Loucy (cell line): Measurements from ENCODE around the gene SSNA1.

Source experiments
- H2AFZ ChIP-seq: fragments of 200-600 bp; sonication (generic); 2 replicates; pipeline ENCODE4 v1.6.0; 2016; ENCODE audit warnings: antibody characterized with exemption, mild to moderate bottlenecking, low read length, moderate library complexity
- H3F3A ChIP-seq: fragments of 200-600 bp; 2 replicates; pipeline ENCODE4 v1.6.0; 2016; ENCODE audit warnings: antibody characterized with exemption, low read depth, mild to moderate bottlenecking
- H3K27me3 ChIP-seq: fragments of 200-600 bp; sonication (generic); 2 replicates; pipeline ENCODE4 v1.6.1; 2014; ENCODE audit warnings: low read length, mild to moderate bottlenecking; ENCODE audit not compliant: insufficient read depth, poor library complexity, severe bottlenecking
- H3K36me3 ChIP-seq: fragments of 200-600 bp; sonication (generic); 2 replicates; pipeline ENCODE4 v1.6.1; 2016; ENCODE audit warnings: low read length; ENCODE audit not compliant: insufficient read depth
- H3K4me1 ChIP-seq: fragments of 200-600 bp; sonication (generic); 2 replicates; pipeline ENCODE4 v1.5.1; 2014; ENCODE audit warnings: low read length, mild to moderate bottlenecking; ENCODE audit not compliant: insufficient read depth, poor library complexity, severe bottlenecking
- H3K4me2 ChIP-seq: fragments of 200-600 bp; sonication (generic); 2 replicates; pipeline ENCODE4 v1.6.0; 2014; ENCODE audit warnings: antibody characterized with exemption, low read length, low read depth, mild to moderate bottlenecking; ENCODE audit not compliant: poor library complexity, severe bottlenecking
- H3K4me3 ChIP-seq: fragments of 200-600 bp; sonication (generic); 2 replicates; pipeline ENCODE4 v1.5.1; 2014; ENCODE audit warnings: low read length, mild to moderate bottlenecking, mixed read lengths; ENCODE audit not compliant: poor library complexity, severe bottlenecking
- H3K79me2 ChIP-seq: fragments of 200-600 bp; sonication (generic); 2 replicates; pipeline ENCODE4 v1.6.1; 2014; ENCODE audit warnings: low read length; ENCODE audit not compliant: insufficient read depth
- H3K9ac ChIP-seq: fragments of 200-600 bp; sonication (generic); 2 replicates; pipeline ENCODE4 v1.6.0; 2014; ENCODE audit warnings: mild to moderate bottlenecking, low read depth, low read length, moderate library complexity; ENCODE audit not compliant: poor library complexity, severe bottlenecking
- H3K9me2 ChIP-seq: fragments of 200-600 bp; sonication (generic); replicated peaks from 2 replicates; pipeline ENCODE4 v1.6.1; 2016; ENCODE audit warnings: low read depth, low read length, mixed read lengths
- H3K9me3 ChIP-seq: fragments of 200-600 bp; sonication (generic); 2 replicates; pipeline ENCODE4 v1.6.1; 2014; ENCODE audit warnings: mild to moderate bottlenecking, antibody characterized with exemption, low read length, low read depth; ENCODE audit not compliant: insufficient read depth
- H4K20me1 ChIP-seq: fragments of 200-600 bp; sonication (generic); 2 replicates; pipeline ENCODE4 v1.6.0; 2014; ENCODE audit warnings: antibody characterized with exemption, low read length, mild to moderate bottlenecking; ENCODE audit not compliant: insufficient read depth, poor library complexity, severe bottlenecking
- CTCF ChIP-seq: fragments of 200-600 bp; sonication (generic); conservative IDR thresholded peaks from 2 replicates; pipeline ENCODE4 v1.5.1; 2014; ENCODE audit warnings: mild to moderate bottlenecking, antibody characterized with exemption, low read length
- EZH2phosphoT487 ChIP-seq: fragments of 200-600 bp; IDR thresholded peaks from 2 replicates; pipeline ENCODE4 v1.6.1; 2018; ENCODE audit warnings: antibody characterized with exemption, mild to moderate bottlenecking, moderate library complexity, borderline replicate concordance

The SSNA1 gene

GRCh38 chr9:137216188-137216965 is 27.9 kb downstream of the SSNA1 start:
- no peak overlapping the region for H3K4me2 ChIP-seq
- TF ChIP-seq CTCF (no peak), EZH2phosphoT487 (no peak)
- H4K20me1 ChIP-seq, result no peaks in the 10 kb centered on the region
- no peaks in the 10 kb centered on the region for H3K9me2 ChIP-seq
- no peak overlapping the region for H2AFZ ChIP-seq
- no peaks in the 10 kb centered on the region for H3K27me3 ChIP-seq
- no peak overlapping the region for H3K4me3 ChIP-seq
- no peak overlapping the region for H3K9ac ChIP-seq
- H3F3A ChIP-seq, result no peaks in the 10 kb centered on the region
- no peaks in the 10 kb centered on the region for H3K79me2 ChIP-seq
- H3K36me3 ChIP-seq, result no peaks in the 10 kb centered on the region
- H3K4me1 ChIP-seq, result no peaks in the 10 kb centered on the region
- no peaks in the 10 kb centered on the region for H3K9me3 ChIP-seq

GRCh38 chr9:137217276-137218211 is 29.1 kb downstream of the SSNA1 start:
- Histone ChIP-seq H3K9me2 (no peaks in the 10 kb centered on the region), H3K27me3 (no peaks in the 10 kb centered on the region), H2AFZ (no peak overlapping the region), H3K9me3 (no peaks in the 10 kb centered on the region), H3K4me1 (peaks cover 1% of the 10 kb centered on the region), H3K4me3 (no peak overlapping the region), H3F3A (no peaks in the 10 kb centered on the region), H3K36me3 (no peaks in the 10 kb centered on the region), H3K4me2 (no peak overlapping the region), H4K20me1 (no peaks in the 10 kb centered on the region), H3K79me2 (no peaks in the 10 kb centered on the region), H3K9ac (no peak overlapping the region)
- no peak for TF ChIP-seq CTCF
- TF ChIP-seq EZH2phosphoT487, result no peak

GRCh38 chr9:137218212-137218753 is 29.8 kb downstream of the SSNA1 start:
- Histone ChIP-seq H3K4me2 (no peak overlapping the region), H2AFZ (no peak overlapping the region), H3K9me2 (no peaks in the 10 kb centered on the region), H3K79me2 (no peaks in the 10 kb centered on the region), H3K4me3 (no peak overlapping the region), H4K20me1 (no peaks in the 10 kb centered on the region), H3K27me3 (no peaks in the 10 kb centered on the region), H3K9ac (no peak overlapping the region), H3F3A (no peaks in the 10 kb centered on the region), H3K4me1 (peaks cover 7% of the 10 kb centered on the region), H3K9me3 (no peaks in the 10 kb centered on the region), H3K36me3 (no peaks in the 10 kb centered on the region)
- TF ChIP-seq EZH2phosphoT487 (no peak), CTCF (no peak)
